GM19025 (cell line): ENCODE data around the gene GSG1L.
"Not testable (repeated sequence)": the region's sequence is repeated elsewhere in the genome, so short reads cannot be mapped to it uniquely, and the experiment has no call there.

Experiments
- ATAC-seq: cut with Tn5 transposase; IDR thresholded peaks from one replicate; pipeline ENCODE4 v1.9.1; 2021; ENCODE audit warnings: mild to moderate bottlenecking, low read depth, moderate library complexity; ENCODE audit not compliant: unreplicated experiment

GSG1L gene

DNA sequence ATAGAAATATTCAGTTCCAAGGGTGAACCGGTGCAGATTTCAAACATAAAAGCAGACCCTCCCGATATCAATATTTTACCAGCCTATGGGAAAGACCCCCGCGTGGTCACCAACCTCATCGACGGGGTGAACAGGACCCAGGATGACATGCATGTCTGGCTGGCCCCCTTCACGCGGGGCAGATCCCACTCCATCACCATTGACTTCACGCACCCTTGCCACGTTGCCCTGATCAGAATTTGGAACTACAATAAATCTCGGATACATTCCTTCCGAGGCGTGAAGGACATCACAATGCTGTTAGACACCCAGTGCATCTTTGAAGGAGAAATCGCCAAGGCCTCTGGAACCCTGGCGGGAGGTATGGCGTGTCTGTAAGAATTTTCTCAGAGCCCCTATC, 313.6 kb downstream of the GSG1L start:
- no peak for ATAC-seq

DNA sequence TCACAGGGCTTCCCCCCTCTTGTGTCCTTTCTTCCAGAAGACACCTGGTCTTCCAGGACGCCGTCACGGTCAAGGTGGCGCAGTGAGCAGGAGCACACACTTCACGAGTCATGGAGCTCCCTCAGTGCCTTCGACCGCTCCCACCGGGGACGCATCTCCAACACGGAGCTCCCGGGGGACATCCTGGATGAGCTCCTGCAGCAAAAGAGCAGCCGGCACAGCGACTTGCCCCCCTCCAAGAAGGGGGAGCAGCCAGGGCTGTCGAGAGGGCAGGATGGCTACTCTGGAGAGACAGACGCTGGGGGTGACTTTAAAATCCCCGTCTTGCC, 314.0 kb downstream of the GSG1L start:
- ATAC-seq, result no peak

DNA sequence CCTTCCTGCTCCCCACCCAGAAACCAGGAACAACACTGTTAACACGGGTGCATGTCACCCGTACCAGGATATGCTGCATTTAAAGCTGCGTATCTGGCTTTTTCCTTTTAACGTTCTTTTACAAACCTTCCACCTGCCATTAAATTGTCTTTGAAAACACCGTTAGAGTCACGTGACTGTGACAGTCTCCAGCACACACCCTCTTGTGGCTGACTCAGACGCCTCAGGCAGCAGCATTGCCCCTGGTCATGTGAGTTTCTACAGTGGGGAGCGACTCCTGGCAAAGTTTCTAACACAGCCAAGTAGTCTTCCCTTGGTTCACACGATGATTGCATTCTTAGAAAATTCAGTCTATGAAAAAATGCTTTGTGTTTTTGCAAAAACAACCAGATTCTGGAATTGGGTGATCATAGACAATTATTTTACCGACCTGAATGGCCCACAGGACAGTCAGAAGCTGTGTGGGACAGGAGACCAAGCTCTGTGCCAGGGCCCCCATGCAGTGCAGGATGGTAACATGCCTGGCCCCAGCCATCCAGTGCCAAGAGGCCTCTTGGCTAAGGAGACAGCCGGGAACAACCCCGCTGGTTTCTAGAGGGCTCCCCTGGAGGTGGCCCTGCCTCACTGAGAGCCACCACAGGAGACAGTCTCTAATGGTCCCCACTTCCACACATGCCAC, 314.5 kb downstream of the GSG1L start:
- ATAC-seq, result no peak

DNA sequence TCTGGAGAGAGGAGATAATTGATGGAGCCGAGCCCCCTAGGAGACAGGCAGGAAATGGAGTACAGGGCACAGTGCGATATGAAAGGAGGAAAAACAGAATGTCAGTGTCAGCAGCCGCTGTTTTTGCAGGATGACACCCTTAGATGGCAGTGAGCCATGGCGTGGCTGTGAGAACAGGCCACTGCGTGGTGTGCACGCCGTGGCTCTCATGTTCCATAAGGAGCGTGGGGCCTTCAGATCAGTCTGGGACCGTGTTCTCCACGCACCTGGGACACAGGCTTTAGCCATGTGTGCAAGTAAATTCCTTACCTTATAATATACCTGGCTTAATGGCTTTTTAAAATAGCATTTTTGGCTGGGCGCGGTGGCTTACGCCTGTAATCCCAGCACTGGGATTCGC, 315.6 kb downstream of the GSG1L start:
- ATAC-seq, result no peak

DNA sequence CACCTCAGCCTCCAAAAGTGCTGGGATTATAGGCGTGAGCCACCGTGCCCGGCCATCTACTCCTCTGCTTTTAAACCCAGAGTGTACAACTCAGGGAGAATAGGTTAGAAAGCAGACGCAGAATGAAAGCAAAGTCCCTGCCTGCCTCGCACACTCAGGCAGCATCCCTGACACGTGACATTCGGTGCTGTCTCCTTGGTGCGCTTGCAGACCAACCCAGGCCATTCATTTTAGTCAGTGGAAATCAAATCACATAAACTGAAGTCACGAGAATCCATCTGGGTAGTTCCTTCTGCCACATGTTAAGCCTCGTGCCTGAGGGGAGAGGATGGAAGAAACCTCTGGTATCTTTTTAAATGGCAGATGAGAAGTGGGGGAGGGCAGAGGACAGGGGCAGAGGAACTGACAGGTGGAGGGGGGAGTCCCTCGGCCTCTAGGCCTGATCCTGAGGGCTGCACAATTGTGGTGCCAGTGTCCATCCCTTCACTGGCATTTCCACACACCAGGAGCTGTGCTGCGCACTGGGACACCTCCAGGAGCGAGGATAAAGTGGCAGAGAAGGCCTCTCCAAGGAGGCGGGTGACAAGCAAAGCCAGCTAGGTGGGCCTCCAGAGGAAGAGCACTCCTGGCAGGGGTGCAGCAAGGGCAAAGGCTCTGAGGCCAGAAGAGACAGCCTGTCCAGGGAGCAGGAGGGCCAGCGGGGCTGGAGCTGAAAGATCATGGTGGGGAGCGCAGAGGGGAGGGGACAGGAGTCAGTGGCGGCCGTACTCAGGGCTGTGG, 317.2 kb downstream of the GSG1L start:
- ATAC-seq, result no peak

DNA sequence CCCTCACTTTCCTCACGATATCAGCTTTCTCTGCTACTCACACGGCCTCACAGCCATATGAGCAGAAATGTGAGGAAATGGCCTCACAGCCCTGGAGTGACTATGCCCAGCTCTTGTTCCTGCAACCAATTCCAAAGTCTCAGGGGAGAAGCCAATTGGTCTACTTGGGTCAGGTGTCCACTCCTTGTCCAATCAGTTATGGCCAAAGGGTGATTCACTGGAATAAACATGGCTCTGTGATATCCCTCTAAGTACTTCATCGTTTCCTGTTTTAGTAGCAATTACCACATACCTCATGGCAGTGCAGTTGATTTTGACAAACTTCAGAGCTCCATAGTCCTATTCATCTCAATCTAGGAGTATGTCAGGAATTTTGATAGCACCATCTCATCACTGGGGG, 318.2 kb downstream of the GSG1L start:
- no peak for ATAC-seq

DNA sequence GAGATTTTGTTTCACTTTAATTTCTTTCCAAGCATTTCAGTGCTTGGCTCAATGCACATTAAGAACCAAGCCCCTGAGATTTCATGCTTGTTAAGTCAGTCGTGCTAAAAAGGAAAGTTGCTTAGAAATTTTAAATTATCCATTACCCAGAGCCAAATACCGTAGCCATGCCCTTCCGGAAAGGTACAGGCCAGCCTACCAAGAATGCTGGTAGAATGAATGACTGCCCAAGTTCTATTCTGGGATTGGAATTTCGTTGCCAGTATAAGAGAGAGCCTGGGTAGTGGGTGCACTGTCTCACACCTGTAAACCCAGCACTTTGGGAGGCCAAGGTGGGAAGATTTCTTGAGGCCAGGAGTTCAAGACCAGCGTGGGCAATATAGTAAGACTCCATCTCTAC, 319.6 kb downstream of the GSG1L start:
- no peak for ATAC-seq

DNA sequence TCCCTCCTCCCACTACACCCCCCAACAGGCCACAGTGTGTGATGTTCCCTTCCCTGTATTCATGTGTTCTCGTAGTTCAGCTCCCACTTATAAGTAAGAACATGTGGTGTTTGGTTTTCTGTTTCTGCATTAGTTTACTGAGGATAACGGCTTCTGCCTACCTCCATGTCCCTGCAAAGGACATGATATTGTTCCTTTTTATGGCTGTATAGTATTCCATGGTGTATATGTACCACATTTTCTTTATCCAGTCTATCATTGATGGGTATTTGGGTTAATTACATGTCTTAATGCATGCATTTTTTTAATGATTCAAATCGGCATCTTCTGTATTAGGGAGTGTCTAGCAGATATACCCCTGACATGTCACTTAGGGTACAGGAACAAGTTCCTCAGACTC, 320.5 kb downstream of the GSG1L start:
- ATAC-seq, result not testable (repeated sequence)

DNA sequence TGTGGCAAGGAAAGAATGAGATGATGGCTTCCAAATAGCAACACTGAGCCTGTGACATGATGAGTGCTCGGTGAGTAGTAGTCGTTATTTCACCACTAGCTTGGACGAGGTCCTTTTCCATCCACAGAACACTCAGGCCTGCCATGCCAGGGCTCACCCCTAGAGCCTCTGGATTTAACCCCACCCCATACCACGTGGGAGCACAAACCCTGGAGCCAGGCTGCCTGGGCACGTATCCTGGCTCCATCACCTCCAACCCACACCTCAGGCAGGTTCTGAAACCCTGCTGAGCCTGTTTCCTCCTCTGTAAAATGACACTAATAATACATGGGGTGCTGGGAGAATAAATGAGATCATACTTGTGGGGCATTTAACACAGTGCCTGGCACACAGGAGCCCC, 321.2 kb downstream of the GSG1L start:
- ATAC-seq, result no peak

DNA sequence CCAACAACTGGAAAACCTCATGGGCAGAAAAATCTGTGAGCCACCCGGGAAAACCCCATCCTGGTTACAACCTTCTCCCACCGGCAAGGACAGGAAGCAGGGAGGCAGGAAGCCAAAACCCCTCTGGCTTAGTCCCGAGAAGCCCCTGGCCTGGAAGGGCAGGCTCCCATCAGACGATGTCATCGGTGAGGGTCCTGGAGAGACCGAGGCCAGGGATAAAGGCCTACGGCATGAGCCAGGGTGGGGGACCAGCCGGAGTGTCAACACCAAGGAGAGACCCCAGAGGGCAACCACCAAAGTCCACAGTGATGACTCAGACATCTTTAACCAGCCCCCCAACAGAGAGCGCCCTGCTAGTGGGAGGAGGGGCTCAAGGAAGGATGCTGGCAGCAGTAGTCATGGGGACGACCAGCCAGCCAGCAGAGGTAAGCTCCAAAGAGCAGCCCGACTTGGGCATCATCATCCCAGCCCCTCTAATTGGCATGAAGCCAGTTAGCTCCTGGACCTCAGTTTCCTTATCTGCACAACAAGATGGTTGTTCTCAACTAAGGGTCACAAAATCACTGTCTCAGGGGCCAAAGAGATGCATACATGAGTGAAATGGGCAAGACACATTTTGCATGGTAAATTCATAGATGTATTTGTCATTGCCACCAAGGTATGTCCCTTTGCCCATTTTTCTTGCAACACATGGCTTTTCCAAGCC, 322.9 kb downstream of the GSG1L start:
- no peak for ATAC-seq

DNA sequence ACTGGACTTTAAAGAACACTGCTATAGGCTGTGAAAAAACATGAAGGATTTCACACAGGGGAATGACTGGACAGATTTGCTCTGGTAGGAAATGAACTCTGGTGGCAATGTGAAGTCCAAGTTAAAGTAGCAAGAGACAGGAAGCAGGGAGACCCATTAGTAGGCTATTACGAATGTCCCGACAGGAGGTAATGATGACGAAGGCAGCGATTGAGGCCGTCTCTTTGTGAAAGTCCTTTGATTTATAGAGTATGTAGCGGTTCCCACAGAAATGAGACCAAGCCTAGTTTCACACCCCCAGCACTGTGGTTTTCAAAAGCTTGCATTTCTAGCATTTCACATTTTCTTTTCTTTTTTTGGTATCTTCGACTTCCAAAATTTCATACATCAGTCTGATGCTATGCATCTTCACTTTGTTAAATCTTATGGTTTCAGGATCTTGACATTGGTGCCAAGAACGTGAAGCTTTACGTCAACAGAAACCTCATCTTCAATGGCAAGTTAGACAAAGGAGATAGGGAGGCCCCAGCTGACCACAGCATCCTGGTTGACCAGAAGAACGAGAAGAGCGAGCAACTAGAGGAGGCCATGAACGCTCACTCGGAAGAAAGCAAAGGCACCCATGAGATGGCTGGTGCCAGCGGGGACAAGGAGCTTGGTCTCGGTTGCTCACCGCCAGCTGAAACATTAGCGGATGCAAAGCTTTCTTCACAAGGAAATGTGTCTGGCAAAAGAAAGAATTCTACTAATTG, 323.7 kb downstream of the GSG1L start:
- no peak for ATAC-seq

DNA sequence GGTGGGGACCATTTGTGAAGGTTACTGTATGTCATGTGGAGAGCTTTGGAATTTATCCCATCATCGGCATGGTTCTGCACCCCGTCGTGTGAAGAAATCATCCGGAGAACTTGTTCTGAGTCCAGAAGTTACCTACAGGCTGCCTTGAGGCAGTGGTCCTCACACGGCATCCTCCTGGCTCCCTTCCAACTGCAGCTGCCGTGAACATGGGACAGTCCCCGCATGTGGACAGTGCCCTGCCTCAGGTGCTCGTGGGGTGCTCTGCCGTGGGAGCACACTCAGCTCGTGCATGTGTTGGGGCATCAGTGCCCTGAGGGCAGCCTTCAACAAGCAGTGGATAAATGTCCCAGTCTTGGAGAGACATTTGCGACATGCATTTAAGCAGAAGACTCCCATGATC, 324.9 kb downstream of the GSG1L start:
- ATAC-seq, result no peak
